GM12864 (cell line): ENCODE measurements around the gene GTF2H4.

Source experiments
- DNase-seq: peaks from one replicate; pipeline ENCODE4 v3.0.0-alpha.2; 2011; ENCODE audit warnings: low read depth
- H3K4me3 ChIP-seq: 2 replicates; pipeline ENCODE4 v1.5.1; 2011; ENCODE audit warnings: mild to moderate bottlenecking, low read depth, low read length, control low read depth
- TF ChIP-seq, protein P1 (sequence below): IDR thresholded peaks from 2 replicates; pipeline ENCODE4 v1.5.1; 2011; ENCODE audit warnings: low read depth, mild to moderate bottlenecking, moderate library complexity, low read length, control low read depth, inconsistent platforms; ENCODE audit errors: missing control alignments

GTF2H4 gene

DNA sequence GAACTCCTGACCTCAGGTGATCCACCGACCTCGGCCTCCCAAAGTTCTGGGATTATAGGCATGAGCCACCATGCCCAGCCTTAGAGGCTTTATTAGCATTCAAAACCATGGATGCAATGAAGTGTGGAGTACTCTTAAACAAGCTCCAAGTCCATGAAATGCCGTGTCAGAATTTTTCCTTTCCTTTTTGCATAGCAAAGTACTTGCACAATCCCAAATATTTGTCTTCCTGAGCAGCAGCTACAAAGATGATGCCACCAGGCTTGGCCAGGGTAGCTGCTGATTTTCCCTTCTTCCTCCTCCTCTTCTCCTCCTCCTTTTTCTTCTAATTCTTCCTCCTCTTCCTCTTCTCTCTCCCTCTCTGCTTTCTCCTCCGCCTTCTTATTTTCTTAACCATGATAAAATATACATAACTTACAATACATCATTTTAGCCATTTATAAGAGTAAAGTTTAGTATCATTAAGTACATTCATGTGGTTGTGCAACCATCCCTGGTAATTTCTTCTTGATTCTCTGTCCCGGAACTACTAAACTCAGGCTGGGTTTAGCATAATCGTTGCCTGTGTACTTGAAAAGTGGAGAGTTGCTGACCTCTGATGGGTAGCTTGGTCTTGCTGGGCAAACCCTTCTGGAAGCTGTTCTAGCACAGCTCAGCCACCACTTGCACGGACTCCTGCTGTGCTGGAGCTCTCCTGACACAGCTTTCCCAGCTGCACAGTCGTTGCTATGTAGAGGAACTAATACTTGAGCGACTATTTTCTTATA lies 53.1 kb downstream of the GTF2H4 start:
- DNase-seq = no peak
- TF ChIP-seq, protein P1, sequence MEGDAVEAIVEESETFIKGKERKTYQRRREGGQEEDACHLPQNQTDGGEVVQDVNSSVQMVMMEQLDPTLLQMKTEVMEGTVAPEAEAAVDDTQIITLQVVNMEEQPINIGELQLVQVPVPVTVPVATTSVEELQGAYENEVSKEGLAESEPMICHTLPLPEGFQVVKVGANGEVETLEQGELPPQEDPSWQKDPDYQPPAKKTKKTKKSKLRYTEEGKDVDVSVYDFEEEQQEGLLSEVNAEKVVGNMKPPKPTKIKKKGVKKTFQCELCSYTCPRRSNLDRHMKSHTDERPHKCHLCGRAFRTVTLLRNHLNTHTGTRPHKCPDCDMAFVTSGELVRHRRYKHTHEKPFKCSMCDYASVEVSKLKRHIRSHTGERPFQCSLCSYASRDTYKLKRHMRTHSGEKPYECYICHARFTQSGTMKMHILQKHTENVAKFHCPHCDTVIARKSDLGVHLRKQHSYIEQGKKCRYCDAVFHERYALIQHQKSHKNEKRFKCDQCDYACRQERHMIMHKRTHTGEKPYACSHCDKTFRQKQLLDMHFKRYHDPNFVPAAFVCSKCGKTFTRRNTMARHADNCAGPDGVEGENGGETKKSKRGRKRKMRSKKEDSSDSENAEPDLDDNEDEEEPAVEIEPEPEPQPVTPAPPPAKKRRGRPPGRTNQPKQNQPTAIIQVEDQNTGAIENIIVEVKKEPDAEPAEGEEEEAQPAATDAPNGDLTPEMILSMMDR = no peak
- H3K4me3 ChIP-seq = no peak overlapping the region

DNA sequence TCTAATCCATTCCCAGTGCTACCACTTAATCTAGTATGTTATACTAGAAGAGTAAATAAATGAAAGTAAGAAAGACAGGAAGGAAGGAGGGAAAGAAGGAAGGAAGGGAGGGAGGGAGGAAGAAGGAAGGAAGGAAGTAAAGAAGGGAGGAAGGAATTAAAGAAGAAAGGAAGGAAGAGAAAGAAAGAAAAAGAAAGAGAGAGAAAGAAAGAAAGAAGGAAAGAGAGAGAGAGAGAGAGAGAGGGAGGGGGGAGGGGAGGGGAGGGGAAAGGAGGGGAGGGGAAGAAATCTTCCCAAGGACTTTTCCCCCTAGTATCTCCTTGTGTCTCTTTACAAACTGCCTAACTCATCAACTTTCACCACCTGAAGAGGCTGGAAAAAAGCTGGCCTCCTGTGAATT lies 54.7 kb downstream of the GTF2H4 start:
- TF ChIP-seq, protein P1 = no peak
- no peak overlapping the region for H3K4me3 ChIP-seq
- DNase-seq = no peak

DNA sequence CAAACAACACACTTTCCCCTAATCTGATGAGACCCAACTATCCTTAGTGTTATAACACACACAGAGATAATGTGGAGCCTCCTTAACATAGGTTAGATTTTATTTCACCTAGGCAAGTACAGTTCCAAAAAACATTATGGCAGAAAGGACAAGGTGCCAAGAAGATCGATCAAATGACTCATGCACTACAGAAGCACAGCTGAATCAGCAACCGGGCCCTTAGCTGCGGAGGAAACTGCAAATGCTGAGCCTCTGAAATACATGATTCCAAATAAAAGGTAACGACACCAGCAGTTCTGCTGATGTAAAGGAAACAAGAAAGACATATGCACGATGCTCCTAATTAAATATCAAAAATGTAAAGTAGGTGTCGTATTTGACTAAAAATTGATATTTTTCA lies 55.6 kb downstream of the GTF2H4 start:
- no peak for DNase-seq
- no peak overlapping the region for H3K4me3 ChIP-seq
- TF ChIP-seq, protein P1 = no peak
